SH-SY5Y (cell line): ENCODE results near the gene PTGES3L.

Experiments used
- GATA2 ChIP-seq: IDR thresholded peaks from 2 replicates; pipeline ENCODE4 v1.6.1; 2011; ENCODE audit warnings: mild to moderate bottlenecking, low read depth, low read length
- GATA3 ChIP-seq: IDR thresholded peaks from 2 replicates; pipeline ENCODE4 v1.6.1; 2011; ENCODE audit warnings: low read depth, mild to moderate bottlenecking, low read length, moderate library complexity

GRCh38 chr17:42937712-42938596 is 41.9 kb downstream of the PTGES3L start:
- no peak for TF ChIP-seq GATA2
- no peak for TF ChIP-seq GATA3
